AG10803 (cell line): Measurements from ENCODE around the gene ADRB2.
"Not testable (repeated sequence)": the region's sequence is repeated elsewhere in the genome, so short reads cannot be mapped to it uniquely, and the experiment has no call there.

Experiments
- DNase-seq: peaks from one replicate; pipeline ENCODE4 v3.0.0; 2010; ENCODE audit warnings: low read depth
- H3K4me3 ChIP-seq: 2 replicates; pipeline ENCODE4 v1.5.1; 2011; ENCODE audit warnings: mild to moderate bottlenecking, low read length, control low read depth
- CTCF ChIP-seq: conservative IDR thresholded peaks from 2 replicates; pipeline ENCODE4 v1.5.1; 2011; ENCODE audit warnings: mild to moderate bottlenecking, low read length, control low read depth, inconsistent platforms

Gene ADRB2

DNA sequence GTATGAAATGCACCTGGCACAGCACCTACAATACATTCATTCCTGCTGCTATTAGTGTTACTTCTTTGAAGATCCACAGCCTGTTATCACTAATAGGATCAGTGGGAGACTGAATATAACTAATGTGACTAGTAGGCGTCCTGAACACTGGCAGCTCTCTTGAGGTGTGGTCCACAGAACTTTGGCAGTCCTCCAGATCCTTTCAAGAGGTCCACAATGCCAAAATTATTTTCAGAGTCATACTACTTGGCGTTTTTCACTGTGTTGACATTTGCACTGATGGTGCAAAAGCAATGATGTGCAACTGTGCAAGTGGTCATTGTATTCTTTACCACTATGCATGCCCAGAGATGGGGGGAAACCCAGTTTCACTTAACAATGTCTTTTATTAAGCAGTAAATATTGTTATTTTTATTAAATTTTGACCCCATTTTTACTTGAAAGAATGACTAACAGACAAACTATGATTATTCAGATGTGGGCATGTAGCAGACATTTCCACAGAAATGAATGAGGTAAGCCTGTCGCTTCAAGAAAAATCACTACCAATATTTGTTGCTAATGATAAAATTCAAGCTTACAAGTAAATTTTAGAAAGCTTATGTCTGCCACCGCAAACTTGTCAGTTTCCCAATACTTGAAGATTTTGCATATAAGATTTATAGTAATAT, 48.9 kb downstream of the ADRB2 start:
- DNase-seq, result no peak
- H3K4me3 ChIP-seq, result no peak overlapping the region
- no peak for TF ChIP-seq CTCF

GRCh38 chr5:148877436-148877835, 51.0 kb downstream of the ADRB2 start:
- DNase-seq, H3K4me3 ChIP-seq: not testable (repeated sequence)
